WERI-Rb-1 (cell line): ENCODE results near the gene KCNN3.

Experiments
- DNase-seq: peaks from one replicate; pipeline ENCODE4 v3.0.0-alpha.2; 2020
- H3K27ac ChIP-seq: fragments of 250-450 bp; sonication (Bioruptor Pico); 2 replicates; pipeline ENCODE4 v1.5.1; 2020; ENCODE audit warnings: mild to moderate bottlenecking, moderate library complexity
- H3K27me3 ChIP-seq: fragments of 250-450 bp; sonication (Bioruptor Pico); 2 replicates; pipeline ENCODE4 v1.5.1; 2021; ENCODE audit warnings: mild to moderate bottlenecking, low read depth, moderate library complexity; ENCODE audit not compliant: insufficient read depth, severe bottlenecking
- H3K36me3 ChIP-seq: fragments of 250-450 bp; sonication (Bioruptor Pico); 2 replicates; pipeline ENCODE4 v1.5.1; 2020; ENCODE audit warnings: mild to moderate bottlenecking, moderate library complexity
- H3K4me3 ChIP-seq: 2 replicates; pipeline ENCODE4 v1.5.1; 2011; ENCODE audit warnings: low read depth, mild to moderate bottlenecking, control low read depth, low read length
- H3K9me3 ChIP-seq: fragments of 250-450 bp; sonication (Bioruptor Pico); 2 replicates; pipeline ENCODE4 v1.5.1; 2021; ENCODE audit warnings: mild to moderate bottlenecking, moderate library complexity; ENCODE audit not compliant: severe bottlenecking
- CTCF ChIP-seq: IDR thresholded peaks from 2 replicates; pipeline ENCODE4 v1.5.1; 2011; ENCODE audit warnings: low read depth, mild to moderate bottlenecking, control low read depth, inconsistent platforms, low read length

KCNN3 gene

GRCh38 chr1:154791292-154792166 is 78.6 kb downstream of the KCNN3 start:
- H3K4me3 ChIP-seq, result no peak overlapping the region
- peak; percentile 75 for DNase-seq
- H3K27ac ChIP-seq, result no peak overlapping the region
- no peaks in the 10 kb centered on the region for H3K36me3 ChIP-seq
- no peaks in the 10 kb centered on the region for H3K27me3 ChIP-seq
- no peaks in the 10 kb centered on the region for H3K9me3 ChIP-seq
- peak; percentile 52 for TF ChIP-seq CTCF

- Histone ChIP-seq H3K27ac (no peak overlapping the region), H3K36me3 (no peaks in the 10 kb centered on the region), H3K27me3 (no peaks in the 10 kb centered on the region), H3K4me3 (no peak overlapping the region), H3K9me3 (no peaks in the 10 kb centered on the region)
- TF ChIP-seq CTCF, result no peak
- DNase-seq, result no peak
Observed at GRCh38 chr1:154788886-154789285, 81.2 kb downstream of the KCNN3 start.

- H3K4me3 ChIP-seq, result no peak overlapping the region
- TF ChIP-seq CTCF, result no peak
- H3K36me3 ChIP-seq, result no peaks in the 10 kb centered on the region
- DNase-seq, result no peak
- no peaks in the 10 kb centered on the region for H3K9me3 ChIP-seq
- H3K27me3 ChIP-seq, result no peaks in the 10 kb centered on the region
- no peak overlapping the region for H3K27ac ChIP-seq
Observed at GRCh38 chr1:154788110-154788870, 81.8 kb downstream of the KCNN3 start.

GRCh38 chr1:154786804-154787570 is 83.1 kb downstream of the KCNN3 start:
- TF ChIP-seq CTCF, result no peak
- H3K4me3 ChIP-seq, result no peak overlapping the region
- H3K27me3 ChIP-seq, result no peaks in the 10 kb centered on the region
- no peak overlapping the region for H3K27ac ChIP-seq
- no peaks in the 10 kb centered on the region for H3K9me3 ChIP-seq
- no peaks in the 10 kb centered on the region for H3K36me3 ChIP-seq
- no peak for DNase-seq

- Histone ChIP-seq H3K36me3 (no peaks in the 10 kb centered on the region), H3K27ac (no peak overlapping the region), H3K9me3 (no peaks in the 10 kb centered on the region), H3K4me3 (no peak overlapping the region), H3K27me3 (no peaks in the 10 kb centered on the region)
- DNase-seq, result no peak
- no peak for TF ChIP-seq CTCF
Observed at GRCh38 chr1:154784924-154785531, 85.1 kb downstream of the KCNN3 start.
